Smooth muscle cell (in vitro differentiated cells): ENCODE measurements around the gene KCNH5. TPM values are rescaled to one million over a fixed set of nuclear protein-coding genes. Genes with fewer than 3 reads are reported as not detected.

Source experiments
- DNase-seq: peaks from one replicate; lab custom pipeline; 2025; ENCODE audit not compliant: unreplicated experiment; lab: John Stamatoyannopoulos, UW
- H2AFZ ChIP-seq: fragments of 200-600 bp; sonication (generic); 2 replicates; pipeline ENCODE4 v1.6.0; 2016; ENCODE audit warnings: antibody characterized with exemption, low read depth, mild to moderate bottlenecking
- H3F3A ChIP-seq: fragments of 200-600 bp; sonication (generic); 2 replicates; pipeline ENCODE4 v1.6.0; 2017; ENCODE audit warnings: antibody characterized with exemption, low read depth
- H3K27ac ChIP-seq: fragments of 200-600 bp; sonication (generic); 2 replicates; pipeline ENCODE4 v1.5.1; 2016; ENCODE audit warnings: low read depth, mild to moderate bottlenecking
- H3K27me3 ChIP-seq: fragments of 200-600 bp; sonication (generic); 2 replicates; pipeline ENCODE4 v1.6.1; 2016; ENCODE audit warnings: low read depth, mild to moderate bottlenecking
- H3K36me3 ChIP-seq: fragments of 200-600 bp; sonication (generic); 2 replicates; pipeline ENCODE4 v1.5.1; 2016; ENCODE audit warnings: low read depth
- H3K4me1 ChIP-seq: fragments of 200-600 bp; sonication (generic); 2 replicates; pipeline ENCODE4 v1.5.1; 2016; ENCODE audit warnings: low read depth
- H3K4me2 ChIP-seq: fragments of 200-600 bp; sonication (generic); 2 replicates; pipeline ENCODE4 v1.6.0; 2016; ENCODE audit warnings: mild to moderate bottlenecking
- H3K4me3 ChIP-seq: fragments of 200-600 bp; sonication (generic); 2 replicates; pipeline ENCODE4 v1.5.1; 2016; ENCODE audit warnings: mild to moderate bottlenecking
- H3K79me2 ChIP-seq: fragments of 200-600 bp; sonication (generic); 2 replicates; pipeline ENCODE4 v1.6.0; 2016; ENCODE audit warnings: low read depth, mild to moderate bottlenecking
- H3K9ac ChIP-seq: fragments of 200-600 bp; sonication (generic); 2 replicates; pipeline ENCODE4 v1.6.0; 2016; ENCODE audit warnings: low read depth
- H3K9me3 ChIP-seq: fragments of 200-600 bp; sonication (generic); replicated peaks from 2 replicates; pipeline ENCODE4 v1.5.1; 2016; ENCODE audit warnings: low read depth
- H4K20me1 ChIP-seq: fragments of 200-600 bp; sonication (generic); 2 replicates; pipeline ENCODE4 v1.6.0; 2016; ENCODE audit warnings: low read depth
- WGBS: methylation state at CpG from one replicate; pipeline ENCODE4 v1.1.7; 2016; ENCODE audit warnings: low lambda C conversion rate; 5-methylcytosine and 5-hydroxymethylcytosine counted together
- polyA plus RNA-seq: library from polyadenylated mRNA; unstranded; fragments of >200 nt; fragmentation: Nextera tagmentation; extraction: Ambion mirVana; gene quantifications from 2 replicates; pipeline ENCODE4 v1.2.1, GENCODE V29; 2016
- total RNA-seq: library from RNA; depleted of rRNA; stranded (reverse); fragments of >200 nt; gene quantifications from 2 replicates; pipeline ENCODE4 v1.2.3, GENCODE V29; 2014
- TF ChIP-seq, protein P1 (sequence below): fragments of 200-600 bp; sonication (generic); IDR thresholded peaks from 2 replicates; pipeline ENCODE4 v1.5.1; 2017; ENCODE audit warnings: borderline replicate concordance, mild to moderate bottlenecking, antibody characterized with exemption; ENCODE audit not compliant: insufficient read depth, poor library complexity, severe bottlenecking

KCNH5 gene
- total and polyA plus RNA-seq, 2 experiments from 2014 or later, result 0.03 to 0.54 TPM

DNA sequence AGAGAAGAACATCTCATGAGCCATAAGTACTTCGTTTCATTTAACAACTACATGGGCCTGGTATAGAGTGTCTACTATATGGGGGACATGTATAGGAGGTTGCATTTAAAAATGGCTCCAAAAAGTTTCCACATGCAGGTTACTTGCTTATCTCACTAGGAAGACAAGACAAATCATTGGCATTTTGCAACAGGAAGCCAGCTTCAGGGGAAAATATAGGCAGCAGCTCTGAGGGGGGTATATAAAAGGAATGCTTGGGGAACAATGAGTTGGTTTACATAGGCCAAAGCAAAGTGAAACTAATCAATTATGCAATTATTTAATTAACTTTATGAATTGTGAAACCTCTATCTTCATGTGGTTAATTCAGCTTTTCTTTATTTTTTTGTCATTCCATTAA is 225.3 kb downstream of the KCNH5 start:
- Histone ChIP-seq H3K27me3 (no peaks in the 10 kb centered on the region), H3K27ac (no peak overlapping the region), H3K36me3 (no peaks in the 10 kb centered on the region), H3K4me1 (no peaks in the 10 kb centered on the region), H2AFZ (no peak overlapping the region), H3K9ac (no peak overlapping the region), H4K20me1 (no peaks in the 10 kb centered on the region), H3K9me3 (no peaks in the 10 kb centered on the region), H3K4me2 (no peak overlapping the region), H3K79me2 (no peaks in the 10 kb centered on the region), H3F3A (no peaks in the 10 kb centered on the region), H3K4me3 (no peak overlapping the region)
- TF ChIP-seq, protein P1, sequence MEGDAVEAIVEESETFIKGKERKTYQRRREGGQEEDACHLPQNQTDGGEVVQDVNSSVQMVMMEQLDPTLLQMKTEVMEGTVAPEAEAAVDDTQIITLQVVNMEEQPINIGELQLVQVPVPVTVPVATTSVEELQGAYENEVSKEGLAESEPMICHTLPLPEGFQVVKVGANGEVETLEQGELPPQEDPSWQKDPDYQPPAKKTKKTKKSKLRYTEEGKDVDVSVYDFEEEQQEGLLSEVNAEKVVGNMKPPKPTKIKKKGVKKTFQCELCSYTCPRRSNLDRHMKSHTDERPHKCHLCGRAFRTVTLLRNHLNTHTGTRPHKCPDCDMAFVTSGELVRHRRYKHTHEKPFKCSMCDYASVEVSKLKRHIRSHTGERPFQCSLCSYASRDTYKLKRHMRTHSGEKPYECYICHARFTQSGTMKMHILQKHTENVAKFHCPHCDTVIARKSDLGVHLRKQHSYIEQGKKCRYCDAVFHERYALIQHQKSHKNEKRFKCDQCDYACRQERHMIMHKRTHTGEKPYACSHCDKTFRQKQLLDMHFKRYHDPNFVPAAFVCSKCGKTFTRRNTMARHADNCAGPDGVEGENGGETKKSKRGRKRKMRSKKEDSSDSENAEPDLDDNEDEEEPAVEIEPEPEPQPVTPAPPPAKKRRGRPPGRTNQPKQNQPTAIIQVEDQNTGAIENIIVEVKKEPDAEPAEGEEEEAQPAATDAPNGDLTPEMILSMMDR, result no peak
- no peak for DNase-seq
- 94% methylated on average over 1 of the region's 1 CpG for WGBS

DNA sequence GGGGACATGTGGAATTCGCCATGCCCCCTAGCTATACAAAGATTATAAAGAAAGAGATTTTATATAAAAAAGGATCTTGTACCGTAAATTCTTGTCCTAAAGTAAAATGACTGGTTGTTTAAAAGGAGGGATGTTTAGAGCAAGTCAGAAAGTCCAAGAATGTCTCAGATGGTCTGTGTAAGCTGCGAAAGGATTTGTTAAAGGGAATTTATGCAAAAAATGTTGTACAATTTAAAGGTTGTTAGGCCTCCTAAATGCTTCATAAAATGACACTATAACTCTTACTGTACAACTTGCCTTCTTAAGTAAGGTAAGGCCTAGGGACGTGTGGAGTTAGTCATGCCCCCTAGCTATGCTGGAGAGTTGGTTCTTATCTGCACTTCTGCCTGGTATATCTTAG is 237.6 kb downstream of the KCNH5 start:
- Histone ChIP-seq H3K4me1 (no peaks in the 10 kb centered on the region), H3K4me2 (no peak overlapping the region), H3K36me3 (no peaks in the 10 kb centered on the region), H3K79me2 (no peaks in the 10 kb centered on the region), H3K27ac (no peak overlapping the region), H3K4me3 (no peak overlapping the region), H4K20me1 (no peaks in the 10 kb centered on the region), H3K27me3 (no peaks in the 10 kb centered on the region), H3F3A (no peaks in the 10 kb centered on the region), H2AFZ (no peak overlapping the region), H3K9me3 (peaks cover 6% of the 10 kb centered on the region), H3K9ac (no peak overlapping the region)
- 94% methylated on average over 4 of the region's 4 CpGs for WGBS
- TF ChIP-seq, protein P1, result no peak
- DNase-seq, result no peak

DNA sequence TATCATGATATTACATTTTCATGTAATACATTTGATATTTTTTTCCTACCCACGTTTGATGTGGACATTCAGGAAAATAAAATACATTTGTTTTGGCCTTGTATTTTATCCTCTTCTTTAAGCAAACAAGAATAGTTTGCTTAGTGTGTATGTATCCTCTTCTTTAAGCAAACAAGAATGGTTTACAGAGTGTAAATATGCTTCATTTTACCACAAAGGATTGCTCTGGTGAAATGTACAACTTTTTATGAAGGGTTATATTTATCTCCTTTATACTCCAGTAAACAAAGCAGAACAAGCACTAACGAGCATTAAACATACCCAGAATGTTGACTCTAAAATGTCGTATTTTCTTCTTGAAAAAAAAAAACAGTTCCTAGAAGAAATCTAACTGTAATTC is 244.7 kb downstream of the KCNH5 start:
- Histone ChIP-seq H3K9me3 (no peaks in the 10 kb centered on the region), H3K36me3 (no peaks in the 10 kb centered on the region), H3K27ac (no peak overlapping the region), H2AFZ (peak overlapping the region; percentile 54), H3K79me2 (no peaks in the 10 kb centered on the region), H3K4me3 (no peak overlapping the region), H3K4me1 (peaks cover 5% of the 10 kb centered on the region), H4K20me1 (no peaks in the 10 kb centered on the region), H3K9ac (no peak overlapping the region), H3K27me3 (no peaks in the 10 kb centered on the region), H3K4me2 (no peak overlapping the region), H3F3A (no peaks in the 10 kb centered on the region)
- 70% methylated on average over 3 of the region's 3 CpGs for WGBS
- no peak for DNase-seq
- TF ChIP-seq, protein P1, result no peak

DNA sequence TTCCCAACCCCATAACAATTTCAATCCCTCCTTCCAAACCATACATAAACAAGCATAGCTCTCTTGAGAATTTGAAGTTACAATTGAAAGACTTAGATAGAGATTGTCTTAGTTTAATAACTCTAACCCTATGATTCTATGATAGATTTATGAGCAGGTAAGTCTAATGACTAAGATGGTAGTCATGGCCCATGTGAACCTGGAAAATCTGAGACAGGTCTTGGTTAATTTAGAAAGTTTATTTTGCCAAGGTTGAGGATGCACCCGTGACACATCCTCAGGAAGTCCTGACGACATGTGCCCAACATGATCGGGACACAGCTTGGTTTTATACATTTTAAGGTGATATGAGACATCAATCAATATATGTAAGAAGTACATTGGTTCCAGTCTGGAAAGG is 248.8 kb downstream of the KCNH5 start:
- Histone ChIP-seq H3K79me2 (no peaks in the 10 kb centered on the region), H3K4me1 (peaks cover 5% of the 10 kb centered on the region), H3K4me3 (no peak overlapping the region), H3K4me2 (no peak overlapping the region), H3K9me3 (no peaks in the 10 kb centered on the region), H3K27me3 (no peaks in the 10 kb centered on the region), H3K27ac (no peak overlapping the region), H3K9ac (no peak overlapping the region), H2AFZ (no peak overlapping the region), H3K36me3 (no peaks in the 10 kb centered on the region), H3F3A (no peaks in the 10 kb centered on the region), H4K20me1 (no peaks in the 10 kb centered on the region)
- TF ChIP-seq, protein P1, result no peak
- DNase-seq, result no peak
- 92% methylated on average over 3 of the region's 3 CpGs for WGBS
